GM12891 (cell line): ENCODE data around the gene ZNF618.

Experiments used
- DNase-seq: peaks from one replicate; pipeline ENCODE4 v3.0.0; 2011; ENCODE audit warnings: low spot score; ENCODE audit not compliant: insufficient read length
- FAIRE-seq: peaks from 2 replicates; lab custom pipeline; 2011; peaks lifted over from hg19 to GRCh38; lab: Jason Lieb, UNC
- PAX5 ChIP-seq: IDR thresholded peaks from 2 replicates; pipeline ENCODE4 v1.6.1; 2011; ENCODE audit warnings: low read length, moderate library complexity, mild to moderate bottlenecking; ENCODE audit not compliant: insufficient read depth, severe bottlenecking
- POLR2A ChIP-seq: IDR thresholded peaks from 2 replicates; pipeline ENCODE4 v1.6.1; 2011; ENCODE audit warnings: low read depth, low read length, control low read depth
- POLR2AphosphoS5 ChIP-seq: IDR thresholded peaks from 2 replicates; pipeline ENCODE4 v1.6.1; 2011; ENCODE audit warnings: low read depth, low read length, control low read depth
- POU2F2 ChIP-seq: IDR thresholded peaks from 2 replicates; pipeline ENCODE4 v1.6.1; 2011; ENCODE audit warnings: low read depth, mild to moderate bottlenecking, control low read depth, low read length, moderate library complexity
- SPI1 ChIP-seq: IDR thresholded peaks from 2 replicates; pipeline ENCODE4 v1.6.1; 2011; ENCODE audit warnings: low read depth, low read length, control low read depth
- TAF1 ChIP-seq: IDR thresholded peaks from 2 replicates; pipeline ENCODE4 v1.6.1; 2011; ENCODE audit warnings: low read depth, low read length, control low read depth

The ZNF618 gene

DNA sequence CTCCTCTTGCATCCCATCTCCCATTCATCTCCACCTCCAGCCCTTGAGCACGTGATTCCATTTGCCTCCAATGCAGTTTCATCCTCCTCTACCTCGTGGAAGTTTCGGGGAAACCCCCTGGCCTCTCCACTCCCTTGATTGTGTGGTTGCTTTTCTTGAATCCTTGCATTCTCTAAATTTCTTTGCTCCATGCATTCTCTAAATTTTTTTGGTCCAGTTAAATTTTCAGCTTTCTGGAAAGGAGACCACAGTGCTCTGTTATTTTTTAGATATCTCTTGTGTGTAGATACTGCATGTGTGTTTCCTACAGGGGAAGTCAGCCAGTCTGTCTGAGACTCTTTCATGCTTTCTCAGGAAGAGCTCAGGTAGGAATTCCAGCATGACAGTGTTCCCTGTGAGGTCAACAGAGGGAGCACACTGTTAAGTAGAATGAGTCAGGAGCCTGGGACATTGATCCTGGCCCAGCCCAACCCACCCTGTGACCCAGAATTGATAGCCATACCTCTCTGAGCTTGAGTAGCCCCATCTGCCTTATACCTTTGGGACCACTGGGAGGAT is 149.2 kb downstream of the ZNF618 start:
- FAIRE-seq (no peak), DNase-seq (no peak)
- TF ChIP-seq POLR2A (no peak), SPI1 (no peak), POLR2AphosphoS5 (no peak), PAX5 (no peak), POU2F2 (no peak), TAF1 (no peak)

GRCh38 chr9:114025760-114026159 is 149.7 kb downstream of the ZNF618 start:
- no peak for DNase-seq
- no peak for FAIRE-seq
- TF ChIP-seq TAF1 (no peak), POU2F2 (no peak), POLR2A (no peak), SPI1 (no peak), PAX5 (no peak), POLR2AphosphoS5 (no peak)

DNA sequence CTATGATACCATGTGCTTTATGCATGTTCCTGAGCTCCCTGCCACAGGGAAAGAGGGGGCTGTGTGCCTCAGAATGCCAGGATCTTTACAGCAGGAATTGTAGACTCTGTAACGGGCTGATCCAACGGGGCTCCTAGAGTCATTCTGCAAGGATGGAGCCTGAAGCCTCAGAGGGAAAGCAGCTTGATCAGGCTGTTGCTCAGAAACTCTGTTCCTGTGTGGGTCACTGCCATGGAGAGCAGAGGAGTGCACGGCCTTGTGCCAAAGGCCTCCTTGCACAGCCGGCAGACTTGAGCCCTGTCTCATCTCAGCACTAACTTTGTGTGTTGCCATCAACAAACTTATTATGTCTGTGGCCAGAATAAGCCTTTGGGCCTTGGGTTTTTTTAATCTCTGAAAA is 150.2 kb downstream of the ZNF618 start:
- no peak for FAIRE-seq
- no peak for DNase-seq
- TF ChIP-seq POU2F2 (no peak), TAF1 (no peak), POLR2A (no peak), PAX5 (no peak), POLR2AphosphoS5 (no peak), SPI1 (no peak)

GRCh38 chr9:114027159-114027862 is 151.2 kb downstream of the ZNF618 start:
- no peak for TF ChIP-seq TAF1
- no peak for TF ChIP-seq POU2F2
- TF ChIP-seq SPI1: no peak
- no peak for TF ChIP-seq POLR2A
- no peak for TF ChIP-seq POLR2AphosphoS5
- no peak for TF ChIP-seq PAX5
- FAIRE-seq (no peak), DNase-seq (no peak)

GRCh38 chr9:114027863-114028465 is 151.9 kb downstream of the ZNF618 start:
- TF ChIP-seq POU2F2 (no peak), POLR2AphosphoS5 (no peak), TAF1 (no peak), PAX5 (no peak), SPI1 (no peak), POLR2A (no peak)
- FAIRE-seq (no peak), DNase-seq (no peak)

DNA sequence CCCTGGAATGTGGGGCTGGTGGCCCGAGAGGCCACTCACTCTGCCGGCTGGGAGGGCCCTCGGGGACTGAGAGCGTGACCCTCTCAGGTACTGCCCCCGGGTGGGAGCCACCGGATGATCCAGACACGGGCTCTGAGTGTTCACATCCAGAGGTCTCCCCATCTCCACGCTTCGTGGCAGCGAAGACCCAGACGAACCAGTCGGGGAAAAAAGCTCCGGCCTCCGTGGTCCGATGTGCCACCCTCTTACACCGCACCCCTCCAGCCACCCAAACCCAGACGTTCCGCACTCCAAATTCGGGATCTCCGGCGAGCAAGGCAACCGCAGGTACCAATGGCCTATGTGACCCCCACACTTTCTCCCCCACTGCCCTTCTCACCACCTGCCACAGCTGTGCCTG is 152.5 kb downstream of the ZNF618 start:
- no peak for DNase-seq
- TF ChIP-seq POLR2A (no peak), POU2F2 (no peak), SPI1 (no peak), POLR2AphosphoS5 (no peak), PAX5 (no peak), TAF1 (no peak)
- no peak for FAIRE-seq

- no peak for DNase-seq
- TF ChIP-seq POLR2A (no peak), PAX5 (no peak), TAF1 (no peak)
- no peak for FAIRE-seq
Observed at GRCh38 chr9:114029311-114030170, 153.4 kb downstream of the ZNF618 start.

DNA sequence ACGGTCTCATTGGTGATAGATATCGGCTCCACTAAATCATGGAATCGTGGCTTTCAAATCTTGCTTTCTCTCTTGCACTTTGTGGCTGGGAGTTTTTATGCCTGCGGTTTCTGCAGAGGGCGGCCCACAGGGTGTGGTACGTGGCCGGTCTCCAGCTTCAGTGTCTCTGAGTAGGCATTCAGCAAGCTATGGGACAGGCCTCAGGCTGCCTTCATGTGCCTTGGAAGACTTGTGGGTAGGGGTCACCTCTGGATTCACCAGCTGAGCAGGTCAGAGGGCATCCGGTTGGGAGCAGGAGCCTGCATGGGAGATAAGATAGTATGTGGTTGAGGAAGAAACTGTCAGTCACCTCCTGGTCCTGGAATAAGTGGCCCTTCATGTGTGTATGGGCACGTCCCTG is 154.3 kb downstream of the ZNF618 start:
- DNase-seq (no peak), FAIRE-seq (no peak)
- TF ChIP-seq POLR2AphosphoS5: no peak
- TF ChIP-seq TAF1: no peak
- TF ChIP-seq SPI1: no peak
- TF ChIP-seq PAX5: no peak
- TF ChIP-seq POLR2A: no peak
- no peak for TF ChIP-seq POU2F2

DNA sequence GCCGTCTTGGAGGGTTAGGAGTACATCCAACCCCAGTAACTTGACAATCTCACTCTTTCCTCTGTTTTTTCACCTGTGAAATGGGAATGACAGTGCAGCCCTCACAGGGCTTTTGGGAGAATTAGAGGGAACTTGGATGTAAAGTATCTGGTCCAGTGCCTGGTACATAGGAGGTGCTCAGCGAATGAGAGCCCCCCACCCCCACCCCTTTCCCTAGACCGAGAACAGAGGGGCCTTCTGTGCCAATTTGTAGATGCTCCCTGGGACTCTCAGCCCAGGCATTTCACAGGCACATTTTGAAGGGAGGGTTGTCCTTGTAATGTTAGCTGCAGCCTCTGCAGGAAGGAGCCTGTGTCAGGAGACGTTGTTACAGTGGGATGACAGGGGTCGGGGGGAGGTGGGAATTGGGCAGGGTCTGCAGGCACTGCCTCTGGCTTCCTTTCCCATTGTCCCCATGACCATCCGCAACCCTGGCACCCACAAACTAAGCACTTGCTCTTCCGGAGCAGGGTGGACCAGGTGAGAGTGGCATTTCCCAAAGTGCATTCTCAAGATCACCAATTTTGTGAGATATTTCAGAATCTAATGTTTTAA is 155.0 kb downstream of the ZNF618 start:
- FAIRE-seq: no peak
- TF ChIP-seq POLR2AphosphoS5 (no peak), TAF1 (no peak), POU2F2 (no peak), SPI1 (no peak), POLR2A (no peak), PAX5 (no peak)
- no peak for DNase-seq
